HG03097 (cell line): Measurements from ENCODE around the gene TMEM170B.
A peak's percentile ranks its signal among the peaks of the same experiment; 100 is the strongest.

Experiments used
- ATAC-seq: cut with Tn5 transposase; IDR thresholded peaks from one replicate; pipeline ENCODE4 v1.9.1; 2021; ENCODE audit not compliant: unreplicated experiment, low FRiP score

TMEM170B gene

DNA sequence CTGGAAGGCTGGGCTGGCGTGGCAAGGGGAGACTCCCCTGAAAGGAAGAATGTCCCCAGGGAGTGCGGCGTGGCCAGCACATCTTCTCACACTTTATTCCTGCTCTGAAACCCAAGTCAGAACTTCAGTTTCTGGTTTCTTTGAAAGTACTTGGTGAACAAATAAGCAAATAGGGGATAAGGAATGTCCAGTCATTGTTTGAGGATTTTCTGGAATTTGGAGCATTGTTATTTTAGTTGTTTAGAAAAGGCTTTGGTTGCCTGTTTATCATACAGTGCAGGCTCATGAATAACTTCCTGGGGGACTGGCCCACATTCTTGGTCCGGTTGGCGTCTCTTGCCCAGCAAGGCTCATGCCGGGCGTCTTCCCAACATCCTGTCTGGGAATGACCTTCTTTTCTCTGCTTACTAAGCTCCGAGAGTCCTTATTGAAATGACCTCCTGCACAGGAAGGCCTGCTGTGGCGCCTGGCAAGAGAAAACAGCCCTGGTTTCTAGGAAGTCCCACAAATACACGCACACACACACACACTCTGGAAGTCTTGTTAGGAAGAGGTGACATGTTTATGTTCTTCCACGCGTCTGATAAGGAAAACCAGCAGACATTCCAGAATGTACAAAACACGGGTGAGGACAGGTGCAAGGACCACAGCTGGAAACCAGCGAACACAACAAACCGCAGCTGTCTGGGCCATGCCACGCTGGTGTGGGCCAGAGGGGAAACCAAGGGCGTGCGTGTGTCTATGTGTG lies 71.9 kb downstream of the TMEM170B start:
- ATAC-seq = no peak

DNA sequence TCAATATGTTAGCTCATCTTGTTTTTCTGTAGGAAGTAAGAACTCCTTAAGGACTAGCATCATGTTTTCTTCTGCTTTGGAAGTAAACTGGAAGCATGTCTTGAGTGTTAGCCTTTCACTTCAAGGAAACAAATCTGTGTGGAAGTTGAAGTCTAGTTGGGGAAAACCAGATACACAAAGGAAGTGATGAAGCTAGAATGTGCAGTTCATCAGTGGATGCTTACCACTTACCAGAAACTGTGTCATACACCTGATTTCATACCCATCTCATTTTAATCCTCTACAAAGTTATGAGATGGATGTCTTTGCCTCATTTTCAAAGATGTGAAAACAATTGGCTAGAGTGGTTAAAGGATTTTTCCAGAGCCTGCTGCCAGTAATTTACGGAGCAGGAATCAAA lies 75.8 kb downstream of the TMEM170B start:
- no peak for ATAC-seq

DNA sequence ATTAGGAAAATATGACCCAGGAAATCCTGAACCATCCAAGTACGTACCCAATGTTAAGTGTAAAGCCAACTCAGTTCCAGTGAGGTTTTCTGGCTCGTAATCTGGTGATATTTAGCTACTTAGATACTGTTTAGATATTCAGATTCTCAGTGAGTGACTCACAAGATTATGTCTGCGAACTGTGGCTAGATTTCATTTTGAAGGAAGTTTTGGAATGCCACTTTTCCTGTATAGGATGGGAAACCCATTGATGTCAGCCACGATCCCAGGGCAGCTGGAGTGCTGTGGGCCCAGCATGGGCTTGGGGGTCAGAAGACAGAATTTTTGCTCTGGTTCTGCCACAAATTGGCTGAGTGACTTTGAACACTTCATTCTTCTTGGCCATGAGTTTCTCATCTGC lies 76.3 kb downstream of the TMEM170B start:
- no peak for ATAC-seq

DNA sequence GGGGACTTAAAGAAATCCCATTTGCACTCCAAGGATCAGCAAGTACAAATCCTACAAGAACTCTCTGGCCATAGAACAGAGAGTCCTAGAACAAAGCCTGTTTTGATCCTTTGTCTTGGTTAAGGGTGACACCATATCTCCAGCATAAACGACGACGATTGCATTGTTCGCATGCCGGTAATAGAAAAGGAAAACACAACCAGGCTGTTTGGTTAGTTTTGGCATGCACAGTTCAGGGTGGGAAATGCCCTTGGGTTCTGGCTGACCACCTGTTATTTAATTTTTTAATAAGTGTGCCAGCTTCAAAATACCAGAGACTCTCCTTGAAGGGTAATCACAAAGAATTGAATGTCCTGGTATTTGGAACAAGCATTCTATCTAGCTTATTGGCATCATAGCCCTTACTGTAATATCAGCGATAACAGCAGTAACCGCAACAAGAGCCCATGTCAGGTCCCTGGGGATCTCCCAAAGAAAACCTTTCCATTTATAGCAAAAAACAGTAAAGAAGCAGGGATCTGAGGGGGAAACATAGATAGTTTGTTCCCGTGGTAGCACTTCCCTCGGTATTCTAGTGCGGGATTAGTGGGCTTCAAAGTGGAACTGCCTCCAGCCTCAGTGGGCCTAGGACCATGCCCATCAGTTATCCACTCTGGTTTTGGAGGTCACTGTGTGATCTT lies 77.1 kb downstream of the TMEM170B start:
- ATAC-seq = no peak

DNA sequence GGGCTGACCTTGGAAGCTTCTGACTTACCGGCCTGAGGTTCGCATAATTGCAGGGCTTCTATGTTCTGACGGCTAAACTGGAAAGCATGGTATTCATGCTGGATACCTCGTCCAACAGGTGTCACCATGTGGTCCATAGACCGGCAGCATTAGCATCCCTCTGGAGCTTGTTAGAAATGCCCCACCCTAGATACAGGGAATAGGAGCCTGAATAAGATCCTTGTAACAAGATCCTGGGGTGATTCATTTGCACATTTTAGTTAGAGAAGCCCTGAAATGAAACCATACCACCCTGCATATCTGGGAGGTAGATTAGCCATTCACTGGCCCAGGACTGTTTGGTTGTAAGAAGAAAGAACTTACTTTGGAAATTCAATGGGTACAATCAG lies 77.7 kb downstream of the TMEM170B start:
- ATAC-seq = no peak

DNA sequence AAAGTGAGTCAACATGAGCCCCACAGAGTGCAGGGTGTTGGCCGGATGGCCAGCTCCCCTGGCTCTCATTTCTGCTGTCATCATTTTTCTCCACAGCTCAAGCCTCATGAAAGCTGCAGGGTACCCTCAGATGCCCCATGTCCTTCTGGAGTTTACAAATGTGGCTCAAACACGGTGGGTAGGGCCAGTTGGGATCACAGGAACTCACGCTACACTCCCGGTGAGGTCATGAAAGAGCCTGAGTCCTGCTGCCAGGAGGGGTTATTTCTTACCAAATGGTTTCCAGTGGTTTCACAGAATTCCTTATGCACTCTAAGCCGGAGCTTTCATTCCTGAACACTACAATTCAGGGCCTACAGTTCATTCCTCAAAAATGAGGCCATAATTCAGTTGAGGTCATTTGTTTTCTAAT lies 78.7 kb downstream of the TMEM170B start:
- ATAC-seq = no peak

DNA sequence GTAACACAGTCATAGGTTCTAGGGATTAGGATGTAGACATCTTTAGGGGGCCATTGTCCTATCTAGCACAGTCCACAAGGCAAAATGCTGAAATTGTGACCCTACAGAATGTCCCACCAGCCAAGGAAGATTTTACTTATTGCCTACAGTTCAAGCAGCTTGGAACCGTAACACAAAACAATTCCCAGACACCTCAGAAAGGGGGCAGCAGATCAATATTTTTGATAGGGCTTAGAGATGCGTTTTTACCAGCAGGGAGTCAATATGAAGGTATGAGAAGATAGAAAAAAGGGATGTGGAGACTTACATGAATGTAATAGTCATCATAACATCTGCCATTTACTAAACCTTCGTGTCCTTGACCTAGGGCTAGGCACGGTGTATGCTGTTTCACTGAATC lies 81.0 kb downstream of the TMEM170B start:
- no peak for ATAC-seq

DNA sequence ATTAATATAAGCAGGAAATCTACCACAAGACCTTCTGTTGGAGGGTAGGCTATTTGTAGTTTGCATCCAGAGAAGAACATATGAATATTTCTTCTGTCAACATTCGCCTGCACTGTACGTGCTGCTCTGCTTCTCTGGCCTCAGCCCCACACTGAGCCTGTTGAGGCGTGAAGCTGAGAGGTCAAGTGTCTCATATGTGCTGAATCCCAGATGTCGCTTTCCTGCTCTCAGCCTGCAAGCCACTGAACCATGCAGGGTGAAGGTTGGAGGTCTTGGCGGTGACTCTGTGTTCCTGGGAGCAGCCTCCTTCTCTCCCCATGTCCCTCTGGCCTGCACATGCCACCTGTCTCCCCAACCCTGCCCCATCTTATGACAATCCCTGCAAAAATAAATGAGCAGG lies 83.6 kb downstream of the TMEM170B start:
- peak; percentile 54 for ATAC-seq

DNA sequence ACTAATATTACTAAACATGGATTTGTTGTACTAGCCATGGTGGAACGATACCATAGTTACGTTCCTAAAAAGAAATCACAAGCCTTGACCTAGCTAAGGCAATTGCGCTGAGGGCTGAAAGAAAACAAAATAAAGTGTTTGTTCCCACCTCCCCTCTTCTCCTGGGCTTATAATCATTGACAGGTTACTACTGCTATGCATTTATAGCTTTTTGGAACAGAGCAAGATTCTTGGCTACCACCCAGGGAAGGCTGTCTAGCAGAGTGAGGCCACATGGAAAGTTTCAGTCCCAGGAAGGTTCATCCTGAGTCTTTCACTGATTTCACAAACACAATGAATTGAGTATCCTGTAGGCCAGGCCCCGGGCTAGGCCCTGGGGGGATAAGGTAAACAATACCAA lies 84.6 kb downstream of the TMEM170B start:
- no peak for ATAC-seq

DNA sequence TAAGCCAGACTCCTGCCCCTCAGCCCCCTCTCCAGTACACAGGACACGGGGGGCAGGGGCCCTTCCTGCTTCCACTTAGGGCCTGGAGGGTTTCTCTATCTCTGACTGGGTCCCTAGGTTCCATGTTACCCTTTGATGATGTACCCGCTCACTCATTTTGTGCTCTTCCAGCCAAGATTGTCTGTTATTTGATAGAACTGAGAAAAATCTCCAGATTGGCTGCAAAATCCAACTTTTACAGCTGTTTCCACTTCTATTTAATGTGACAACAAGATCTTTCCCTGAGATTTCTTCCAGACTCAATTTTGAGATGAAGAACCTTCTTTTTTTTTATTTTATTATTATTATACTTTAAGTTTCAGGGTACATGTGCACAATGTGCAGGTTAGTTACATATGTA lies 85.7 kb downstream of the TMEM170B start:
- ATAC-seq = no peak

DNA sequence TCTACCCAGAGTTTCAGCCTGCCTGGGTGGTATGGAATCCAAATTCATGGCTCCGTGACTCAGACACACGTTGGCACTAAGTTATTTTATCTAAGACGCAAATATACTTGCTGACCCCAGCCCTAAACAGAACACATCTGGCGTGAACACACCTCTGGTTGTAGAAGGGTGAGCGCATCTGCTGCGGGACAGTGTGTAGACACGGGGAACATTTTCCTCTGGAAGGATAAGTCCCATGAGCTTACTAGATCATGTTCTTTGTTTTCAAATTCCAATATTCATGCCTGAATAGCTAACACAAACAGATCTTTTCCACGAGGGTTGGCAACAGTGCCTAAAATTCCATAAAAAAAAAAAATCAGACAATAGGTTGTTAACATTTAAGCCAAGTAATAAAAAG lies 87.8 kb downstream of the TMEM170B start:
- ATAC-seq = no peak

DNA sequence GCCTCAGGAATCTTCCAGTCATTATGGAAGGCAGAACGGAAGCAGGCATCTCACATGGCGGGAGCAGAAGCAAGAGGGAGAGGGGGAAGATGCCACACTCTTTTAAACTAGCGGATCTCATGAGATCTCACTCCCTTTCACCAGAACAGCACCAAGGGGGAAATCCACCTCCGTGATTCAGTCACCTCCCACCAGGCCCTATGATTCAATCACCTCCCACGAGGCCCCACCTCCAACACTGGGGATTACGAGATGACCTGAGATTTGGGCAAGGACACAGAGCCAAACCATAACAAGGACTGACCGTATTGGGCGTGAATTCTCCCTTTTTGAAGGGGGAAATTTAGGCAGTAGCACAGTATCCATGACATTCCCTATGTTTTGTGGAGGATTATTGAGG lies 88.8 kb downstream of the TMEM170B start:
- ATAC-seq = no peak

DNA sequence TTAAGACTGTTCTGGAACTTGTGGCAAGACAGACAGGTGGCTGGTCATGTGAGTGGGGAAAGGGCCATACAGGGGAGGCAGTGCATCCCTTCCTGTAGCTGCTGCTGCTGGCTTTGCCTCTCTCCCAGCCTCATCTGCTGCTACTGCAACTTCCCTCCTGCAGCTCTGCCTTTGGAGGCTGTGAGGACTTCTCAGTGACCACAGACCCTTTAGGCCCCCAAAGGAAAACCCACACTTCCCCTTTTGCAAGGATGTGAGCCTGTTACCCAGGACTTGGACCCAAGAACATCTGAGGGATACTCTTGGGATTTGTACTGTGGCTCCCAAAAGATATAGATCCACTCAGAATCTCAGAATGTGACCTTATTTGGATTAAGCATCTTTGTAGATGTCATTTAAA lies 91.0 kb downstream of the TMEM170B start:
- ATAC-seq = no peak

DNA sequence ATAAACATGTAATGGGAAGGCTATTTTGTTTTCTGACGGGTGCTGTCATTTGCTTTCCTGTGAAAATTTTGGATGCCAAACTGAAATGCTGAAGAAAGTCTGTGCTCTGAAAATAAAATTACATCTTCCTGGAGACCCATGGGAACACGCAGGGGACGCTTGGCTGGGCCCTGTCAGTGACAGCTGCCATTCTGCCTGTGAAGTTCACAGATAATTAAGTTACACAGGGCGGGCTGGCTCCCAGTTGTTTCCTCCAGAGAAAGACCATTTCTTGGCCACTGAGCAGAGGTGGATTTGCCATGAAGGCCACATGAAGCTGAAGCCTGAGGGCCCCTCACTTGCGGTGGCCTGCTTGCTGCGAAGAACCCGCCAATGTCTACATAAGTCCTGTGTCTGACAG lies 93.5 kb downstream of the TMEM170B start:
- ATAC-seq = no peak

DNA sequence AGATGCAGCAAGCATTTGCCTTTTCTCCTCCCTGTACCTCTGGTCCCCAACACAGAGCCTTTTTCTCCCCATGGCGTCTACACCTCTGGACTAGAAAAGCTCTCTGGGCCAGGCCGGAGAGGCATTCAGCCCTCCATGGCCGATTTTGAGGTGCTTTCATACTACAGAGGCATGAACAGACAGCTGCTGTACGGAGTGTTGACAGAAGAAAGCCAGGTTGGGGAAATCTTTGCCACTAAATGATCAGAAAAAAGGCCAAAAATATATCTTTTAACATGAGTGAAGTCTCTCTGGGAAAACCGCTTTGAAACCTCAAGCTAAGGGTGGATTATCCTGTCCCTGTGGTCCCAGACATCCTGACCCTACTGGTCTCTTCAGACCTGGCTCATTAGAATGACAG lies 94.0 kb downstream of the TMEM170B start:
- no peak for ATAC-seq

DNA sequence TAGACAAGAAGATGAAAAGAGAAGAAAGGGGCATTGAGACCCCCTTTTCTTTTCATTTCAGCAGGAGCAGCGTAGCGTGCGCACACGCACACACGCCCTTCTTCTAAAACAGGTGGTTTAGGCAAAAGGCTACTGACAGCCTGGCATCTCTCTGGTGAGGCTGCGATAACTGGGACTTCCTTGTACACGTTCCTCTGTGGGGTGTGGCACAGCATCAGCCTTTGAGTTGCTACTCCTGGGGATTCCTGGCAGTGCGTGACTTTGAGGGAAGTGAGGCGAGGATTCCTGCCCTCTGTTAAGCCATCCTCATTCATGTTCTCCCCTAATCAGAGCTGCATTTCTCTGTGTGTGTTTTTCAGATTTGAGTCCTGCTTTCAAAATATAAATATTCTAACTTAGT lies 94.7 kb downstream of the TMEM170B start:
- no peak for ATAC-seq

DNA sequence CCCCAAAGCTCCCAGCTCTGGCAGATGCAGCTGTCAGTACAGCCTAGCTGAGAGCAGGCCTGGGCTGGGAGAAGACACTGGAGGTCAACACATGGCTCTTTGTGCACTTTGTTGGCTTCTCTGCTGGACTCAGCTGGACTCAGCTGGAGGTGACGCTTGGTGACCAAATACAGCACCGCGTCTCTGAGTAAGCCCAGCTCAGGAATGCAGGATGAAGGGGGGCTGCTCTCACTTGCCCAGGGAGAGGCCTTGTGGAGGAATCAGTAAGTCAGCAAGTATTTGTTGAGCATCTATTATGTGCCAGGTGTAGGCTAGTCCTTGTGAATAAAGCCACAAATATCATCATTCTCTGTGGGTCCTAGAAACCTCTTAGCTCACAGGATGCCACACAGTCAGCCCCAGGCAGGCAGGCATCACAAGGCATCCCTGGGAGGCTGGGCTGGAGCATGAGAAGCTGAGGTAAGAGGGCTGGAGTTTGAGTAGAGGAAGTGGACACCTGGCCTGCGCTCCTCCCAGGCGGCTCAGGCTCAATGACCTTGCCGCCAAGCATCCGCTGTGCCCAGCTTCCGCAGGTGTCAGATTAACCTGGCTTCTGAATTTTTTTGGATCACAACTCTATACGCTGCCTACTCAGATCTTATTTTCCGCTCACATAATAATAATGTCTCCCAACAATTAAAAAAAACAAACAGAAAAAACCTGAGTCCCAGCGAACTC lies 95.4 kb downstream of the TMEM170B start:
- no peak for ATAC-seq
